HL-60/S4 treated with retinoic acid at 250 ng/mL for 4 days and 3 days (cell line): ENCODE measurements around the gene TMEM63C.
"Not testable (repeated sequence)": the region's sequence is repeated elsewhere in the genome, so short reads cannot be mapped to it uniquely, and the experiment has no call there.

Source experiments
- in situ Hi-C: fragments of 300-500 bp; cut with MboI; formaldehyde crosslinking; loops from 2 replicates; pipeline ENCODE4 v1.7.0; 2022; ENCODE audit warnings: low sequenced_read_pairs

The TMEM63C gene

DNA sequence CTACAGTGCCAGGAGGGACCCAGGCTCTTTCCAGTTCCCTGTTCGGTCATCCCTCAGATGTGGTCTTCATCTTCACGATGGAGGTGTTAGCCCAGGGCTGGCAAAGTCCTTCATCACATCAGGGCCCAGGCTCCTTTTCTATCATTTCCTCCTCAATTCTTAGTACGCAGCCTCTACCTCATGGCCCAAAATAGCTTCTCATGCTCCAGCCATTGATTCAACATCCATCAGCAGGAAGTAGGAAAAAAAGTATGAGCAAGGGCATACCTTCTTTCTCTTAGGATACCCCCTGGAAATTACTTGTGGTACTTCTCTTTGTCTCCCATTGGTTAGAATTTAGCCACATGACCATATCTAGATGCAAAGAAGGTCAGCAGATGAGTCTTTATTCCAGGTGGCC, 27.8 kb upstream of the TMEM63C start:
- in situ Hi-C loops = no loop called here

DNA sequence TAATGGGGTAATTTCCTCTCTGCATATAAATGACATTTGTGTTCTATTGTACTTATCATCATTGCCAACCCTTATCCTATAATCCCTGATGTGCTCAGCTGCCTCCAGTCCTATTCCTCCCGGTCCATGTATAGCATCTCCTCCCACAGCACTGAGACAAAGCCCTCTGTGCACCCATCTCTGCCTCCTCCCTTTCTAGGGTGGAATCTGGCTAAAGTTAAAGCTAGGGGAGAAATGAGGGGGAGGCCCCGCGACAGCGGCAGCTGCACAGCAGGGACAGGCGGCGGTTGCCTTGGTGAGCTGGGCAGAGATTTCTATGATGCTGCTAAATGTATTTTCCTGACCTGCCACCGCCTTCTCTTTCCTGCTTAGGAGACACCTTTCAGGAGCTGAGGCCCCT, 27.2 kb upstream of the TMEM63C start:
- in situ Hi-C loops = no loop called here

DNA sequence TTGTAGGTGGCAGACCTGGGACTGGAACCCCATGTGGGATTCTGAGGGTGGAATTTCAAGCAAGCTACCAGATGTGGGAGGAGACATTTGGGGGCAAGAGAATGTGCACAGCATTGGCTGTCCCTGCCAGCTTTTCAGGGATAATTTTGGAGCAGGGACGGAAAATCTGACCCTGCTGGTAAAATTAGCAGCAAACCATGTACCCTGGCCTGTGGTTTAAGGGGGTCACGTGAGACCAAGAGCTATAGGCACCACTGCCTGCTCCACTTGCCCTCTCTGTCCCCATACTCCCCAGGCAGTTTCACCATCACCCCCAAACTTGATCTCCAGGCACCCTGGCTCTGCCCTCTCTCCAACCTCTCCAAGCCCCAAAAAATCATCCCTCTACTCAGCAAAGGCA, 26.5 kb upstream of the TMEM63C start:
- in situ Hi-C loops = no loop called here

DNA sequence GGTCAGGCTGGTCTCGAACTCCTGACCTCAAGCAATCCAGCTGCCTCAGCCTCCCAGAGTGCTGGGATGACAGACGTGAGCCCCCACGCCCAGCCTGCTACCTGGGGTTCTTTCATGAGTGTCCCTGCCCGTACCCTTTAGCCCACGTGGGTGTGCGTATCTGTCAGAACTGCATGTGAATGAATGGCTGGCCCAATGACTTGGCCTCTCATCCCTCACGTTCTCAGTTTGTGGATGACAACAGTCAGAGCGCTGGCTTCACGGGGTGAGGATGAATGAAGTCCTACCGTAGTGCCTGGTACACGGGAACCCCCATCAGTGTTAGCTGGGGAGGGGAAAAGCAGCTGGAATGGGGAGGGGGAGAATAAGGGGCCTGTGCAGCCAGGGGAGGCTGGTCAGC, 23.9 kb upstream of the TMEM63C start:
- in situ Hi-C loops = no loop called here

DNA sequence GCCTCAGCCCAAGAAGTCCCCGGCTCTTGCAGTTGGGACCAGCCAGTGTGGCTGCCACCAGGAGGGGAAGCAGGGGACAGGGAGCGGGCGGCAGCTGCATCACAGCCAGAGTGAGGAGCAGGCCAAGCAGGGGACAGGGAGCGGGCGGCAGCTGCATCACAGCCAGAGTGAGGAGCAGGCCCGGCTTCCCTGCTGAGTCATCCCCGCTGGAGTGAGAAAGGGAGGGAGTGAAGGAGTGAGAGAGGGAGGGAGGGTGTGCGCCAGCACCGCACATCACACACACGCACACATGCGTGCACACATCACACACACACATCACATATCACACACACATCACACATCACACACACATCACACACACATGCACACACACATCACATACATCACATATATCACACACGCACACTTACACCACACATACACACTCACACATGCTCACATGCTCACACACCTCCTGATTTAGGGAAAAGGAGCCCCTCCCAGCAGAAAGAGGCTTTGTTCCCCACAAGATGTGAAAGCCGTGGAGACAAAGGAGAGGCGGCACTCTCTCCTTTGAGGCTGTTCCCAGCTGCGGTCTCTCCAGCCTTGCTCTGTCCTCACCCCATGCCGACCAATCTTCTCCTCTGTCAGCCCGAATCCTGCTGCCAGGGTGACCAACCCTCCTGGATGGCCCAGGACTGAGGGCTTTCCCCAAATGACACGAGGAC, 23.3 kb upstream of the TMEM63C start:
- in situ Hi-C loops = no loop called here

DNA sequence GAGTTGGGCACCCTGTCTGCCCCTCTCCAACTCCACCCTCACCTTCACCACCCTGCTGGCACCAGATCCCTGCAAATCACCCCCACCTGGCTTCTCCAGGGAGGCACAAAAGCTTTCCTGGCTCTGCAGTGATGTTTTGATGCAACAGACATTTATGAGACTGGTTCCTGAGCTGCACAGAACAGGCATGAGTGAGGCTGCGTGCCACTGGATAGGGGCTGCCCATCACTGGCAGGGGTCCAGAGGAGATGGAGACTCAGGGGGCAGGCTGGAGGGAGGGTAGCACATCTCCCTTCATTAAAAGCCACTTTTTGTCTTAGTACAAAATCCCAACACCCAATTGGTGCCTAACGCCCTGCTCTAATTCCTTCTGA, 22.7 kb upstream of the TMEM63C start:
- in situ Hi-C loops = no loop called here

DNA sequence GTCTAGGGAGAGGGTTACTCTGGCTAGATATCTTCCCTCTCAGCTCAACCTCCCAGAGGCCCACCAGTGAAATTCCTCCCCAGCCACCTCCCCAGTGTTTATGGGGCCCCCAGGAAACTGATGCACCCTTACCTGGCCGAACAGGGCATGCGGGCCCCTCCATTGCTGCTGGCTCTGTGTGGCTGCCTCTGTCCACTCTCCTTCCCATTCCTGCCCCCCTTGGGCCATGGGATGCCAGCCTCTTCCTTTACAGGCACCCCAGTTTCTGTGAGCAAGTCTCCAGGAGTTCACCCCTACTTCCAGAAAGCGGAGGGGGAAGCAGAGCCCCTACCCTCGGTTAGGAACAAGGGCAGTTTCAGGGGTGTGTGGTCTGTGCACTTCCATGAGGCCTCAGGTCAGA, 20.6 kb upstream of the TMEM63C start:
- in situ Hi-C loops = no loop called here

DNA sequence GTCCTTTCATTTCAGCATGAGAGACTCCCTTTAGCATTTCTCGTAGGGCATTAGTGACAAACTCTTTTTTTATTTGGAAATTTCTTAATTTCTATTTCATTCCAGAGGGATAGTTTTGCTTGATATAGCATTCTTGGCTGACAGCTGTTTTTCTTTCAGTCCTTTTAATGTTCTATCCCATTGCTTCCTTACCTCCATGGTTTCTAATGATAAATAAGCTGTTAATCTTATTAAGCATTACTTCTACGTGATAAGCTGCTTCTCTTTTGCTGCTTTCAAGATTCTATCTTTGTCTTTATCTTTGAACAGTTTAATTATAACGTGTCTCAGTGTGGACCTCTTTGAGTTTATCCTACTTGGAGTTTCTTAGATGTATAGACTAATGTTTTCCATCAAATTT, 11.6 kb upstream of the TMEM63C start:
- in situ Hi-C loops = no loop called here

DNA sequence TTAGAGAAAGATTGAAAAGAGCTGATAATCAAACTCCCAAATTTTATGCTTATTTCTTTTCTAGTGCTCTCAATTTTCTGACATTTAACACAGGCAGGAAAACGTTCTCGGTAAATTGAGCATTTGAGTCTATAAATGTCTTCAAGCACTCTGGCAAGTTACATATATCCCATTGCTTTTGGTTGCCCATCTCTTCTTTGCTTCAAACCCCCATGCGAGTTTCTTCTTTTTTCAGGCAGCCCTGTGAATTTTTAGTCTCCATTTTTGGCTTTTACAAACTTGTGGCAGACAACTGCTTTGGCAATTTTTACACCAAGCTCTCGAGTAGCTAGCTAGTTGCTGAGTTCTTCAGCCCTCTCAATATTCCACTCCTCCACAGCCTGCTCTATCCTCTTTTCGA, 8.7 kb upstream of the TMEM63C start:
- in situ Hi-C loops = no loop called here

DNA sequence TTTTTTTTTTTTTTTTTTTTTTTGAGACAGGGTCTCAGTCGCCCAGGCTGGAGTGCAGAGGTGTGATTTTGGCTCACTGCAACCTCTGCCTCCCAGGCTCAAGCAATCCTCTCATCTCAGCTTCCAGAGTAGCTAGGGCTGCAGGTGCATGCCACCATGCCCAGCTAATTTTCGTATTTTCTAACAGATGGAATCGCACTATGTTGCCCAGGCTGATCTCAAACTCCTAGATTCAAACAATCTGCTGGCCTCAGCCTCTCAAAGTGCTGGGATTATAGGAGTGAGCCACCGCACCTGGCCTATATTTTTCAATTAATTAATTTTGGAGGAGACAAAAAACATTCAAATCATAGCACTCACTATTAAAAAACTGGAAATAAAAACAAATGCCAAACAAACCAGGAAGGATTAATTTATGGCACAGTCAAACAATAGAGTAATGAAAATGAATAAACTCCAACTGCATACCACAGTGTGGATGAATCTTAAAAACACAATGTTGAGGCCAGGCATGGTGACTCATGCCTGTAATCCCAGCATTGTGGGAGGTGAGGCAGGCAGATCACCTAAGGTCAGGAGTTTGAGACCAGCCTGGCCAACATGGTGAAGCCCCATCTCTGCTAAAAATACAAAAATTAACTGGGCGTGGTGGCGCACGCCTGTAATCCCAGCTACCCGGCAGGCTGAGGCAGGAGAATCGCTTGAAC, 7.5 kb upstream of the TMEM63C start:
- in situ Hi-C loops = not testable (repeated sequence)

DNA sequence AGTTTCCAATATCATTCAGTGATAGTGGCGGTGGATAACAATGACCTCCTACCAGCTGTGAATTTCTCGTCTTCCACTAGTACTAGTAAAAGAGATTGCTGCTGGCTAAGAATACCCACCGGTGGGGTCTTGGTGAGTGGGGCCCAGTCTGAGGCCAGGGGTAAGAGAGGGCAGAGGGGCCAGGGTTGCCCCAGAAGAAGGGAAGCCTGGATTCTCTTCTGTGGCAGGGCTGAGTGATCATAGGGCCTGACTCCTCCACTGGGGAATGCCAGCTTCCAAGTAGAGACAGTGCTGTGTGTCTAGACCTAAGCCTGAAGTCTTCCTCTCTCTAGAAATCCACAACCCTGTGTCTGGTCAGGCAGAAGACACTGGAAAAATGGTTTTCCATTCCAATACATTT, 5.8 kb upstream of the TMEM63C start:
- in situ Hi-C loops = no loop called here

DNA sequence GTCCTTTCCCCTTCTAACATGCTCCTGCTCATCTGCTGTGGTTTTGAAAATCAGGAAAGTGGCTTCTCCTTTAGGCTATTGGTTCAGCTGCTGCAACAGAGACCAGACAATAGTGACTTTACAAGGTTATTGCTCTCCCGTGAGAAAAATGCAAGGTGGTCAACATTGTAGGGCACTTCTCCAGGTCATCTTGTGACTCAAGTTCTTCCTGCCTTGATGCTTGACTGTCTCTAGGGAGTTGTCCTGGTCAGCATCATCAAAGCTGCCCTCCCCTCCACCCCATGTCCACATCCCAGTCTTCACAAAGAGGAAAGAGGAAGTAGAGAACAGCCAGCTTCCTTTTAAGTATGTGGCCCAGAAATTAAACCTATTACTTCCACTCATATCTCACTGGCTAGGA, 3.9 kb upstream of the TMEM63C start:
- in situ Hi-C loops = no loop called here

DNA sequence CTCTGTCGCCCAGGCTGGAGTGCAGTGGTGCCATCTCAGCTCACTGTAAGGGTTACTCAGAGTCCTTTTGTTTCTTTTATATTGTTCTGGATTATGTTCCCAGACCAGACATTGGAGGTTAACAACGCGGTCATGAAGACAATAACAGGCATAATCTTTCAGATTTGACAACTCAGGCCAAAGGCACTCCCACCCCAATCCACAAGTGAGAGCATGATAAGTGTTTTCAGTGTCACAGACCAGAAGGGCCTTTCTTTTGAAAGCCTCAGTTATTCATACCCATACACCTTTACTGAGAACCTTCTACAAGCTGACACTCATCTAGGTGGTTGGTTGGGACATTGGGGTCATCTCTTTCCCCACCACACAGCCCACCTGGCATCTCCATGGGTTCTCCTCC, 2.9 kb upstream of the TMEM63C start:
- in situ Hi-C loops = no loop called here

DNA sequence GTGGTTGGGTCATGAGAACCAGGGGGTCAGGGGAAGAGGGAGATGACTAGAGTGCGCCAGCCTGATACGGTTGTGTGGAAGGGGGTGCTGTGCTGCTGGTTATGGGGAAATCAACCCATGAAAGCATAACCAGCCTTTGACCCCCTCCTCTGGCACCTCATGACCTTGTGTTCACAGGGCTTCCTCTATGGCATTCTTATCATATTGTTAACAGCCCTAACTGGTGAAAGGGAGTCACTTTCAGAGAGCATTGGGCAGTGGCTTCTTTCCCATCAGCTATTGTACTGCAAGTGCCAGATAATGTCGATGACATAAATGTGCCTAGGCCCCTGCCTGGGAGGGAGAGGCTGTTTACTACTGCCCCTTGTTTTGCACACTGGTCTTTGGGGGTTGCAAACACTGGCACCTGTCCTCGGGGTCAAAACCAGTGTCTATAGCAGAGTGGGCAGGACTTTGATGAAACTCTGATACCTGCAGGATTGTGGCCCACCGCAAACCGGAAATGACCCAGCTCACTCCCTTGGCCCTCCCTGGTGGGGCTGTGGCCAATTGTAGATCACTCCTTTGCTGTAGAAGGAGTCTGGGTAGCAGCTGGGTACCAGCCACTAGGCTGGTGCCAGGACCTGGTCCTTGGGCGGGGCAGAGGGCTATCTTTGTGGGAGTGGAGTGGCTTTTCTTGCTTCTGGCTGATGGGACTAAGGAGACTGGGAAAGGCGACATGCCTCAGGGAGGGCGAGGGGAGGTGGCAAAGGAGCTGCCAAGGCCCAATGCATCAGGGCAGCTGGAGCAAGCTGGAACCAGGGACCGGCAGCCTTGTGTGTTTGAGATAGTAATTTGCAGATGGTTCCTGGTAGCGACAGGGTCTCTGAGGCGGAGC, 634 bp upstream of the TMEM63C start:
- in situ Hi-C loops = no loop called here

DNA sequence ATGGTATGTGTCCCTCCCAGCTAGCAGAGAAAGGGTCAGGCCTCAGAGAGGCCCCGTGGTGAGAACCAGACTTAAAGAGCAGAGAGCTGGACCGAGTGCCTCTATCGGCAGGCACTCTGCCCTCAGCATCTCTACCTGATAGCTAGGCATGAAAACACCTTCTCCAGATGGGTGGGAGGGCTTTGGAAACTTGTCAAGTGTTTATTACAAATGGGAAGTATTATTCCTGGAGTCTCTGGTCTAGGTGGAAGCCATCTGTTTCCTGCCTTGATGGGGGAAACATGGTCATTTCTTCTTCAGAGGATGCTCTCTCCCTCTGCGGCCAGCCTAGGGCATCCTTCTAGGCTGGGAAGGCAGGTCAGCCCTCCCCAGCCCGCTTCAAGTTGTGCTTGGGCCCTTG, 2.3 kb downstream of the TMEM63C start:
- in situ Hi-C loops = no loop called here

DNA sequence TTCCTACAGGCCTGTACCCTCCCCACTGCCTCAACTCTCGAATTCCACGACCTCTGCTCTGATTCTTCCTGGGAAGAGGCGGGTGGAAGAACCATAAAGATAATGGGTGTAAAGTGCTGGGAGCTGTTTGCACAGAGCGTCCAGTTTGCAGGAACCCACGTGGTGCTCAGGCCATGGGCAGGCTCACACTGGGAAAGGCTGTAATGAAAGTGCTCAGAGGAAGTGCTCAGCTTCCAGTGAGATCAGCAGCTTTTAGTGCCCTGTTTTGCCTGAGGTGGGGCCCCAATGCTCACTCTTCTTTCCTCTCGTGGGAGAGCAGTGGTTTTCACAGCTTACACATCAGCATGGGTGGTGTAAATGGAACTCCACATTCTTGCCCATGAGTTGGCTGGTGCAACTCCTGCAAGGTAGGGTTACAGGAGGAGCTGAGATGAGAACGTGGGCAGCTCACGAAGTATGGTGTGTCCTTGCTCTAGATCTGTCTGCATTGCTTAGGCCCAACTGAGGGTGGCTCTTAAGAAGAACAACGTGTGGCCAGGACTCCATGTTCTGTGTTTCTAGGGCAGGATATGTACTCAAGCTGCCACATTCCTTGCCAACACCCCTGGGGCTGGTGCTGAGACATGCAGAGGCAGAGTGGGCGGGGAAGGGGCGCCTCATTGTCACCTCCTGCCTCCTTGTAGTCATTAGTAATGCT, 2.9 kb downstream of the TMEM63C start:
- in situ Hi-C loops = no loop called here

DNA sequence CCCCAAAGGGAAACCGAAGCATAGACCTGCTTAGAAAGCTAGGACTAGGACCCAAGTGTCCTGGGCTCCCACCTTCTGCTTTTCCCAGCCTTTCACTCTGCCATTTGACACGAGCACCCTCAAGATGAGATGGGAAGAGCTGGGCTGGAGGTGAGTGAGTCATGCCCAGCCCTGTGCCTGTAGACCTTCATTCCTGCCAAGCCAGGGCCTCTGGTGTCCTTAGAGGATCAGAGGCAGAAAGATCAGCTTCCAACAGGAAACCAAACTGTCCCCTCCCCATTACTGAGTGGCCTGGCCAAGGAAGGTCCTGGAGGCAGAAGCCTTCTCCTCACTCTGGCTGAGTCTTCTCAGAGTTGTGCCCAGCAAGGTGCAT, 3.5 kb downstream of the TMEM63C start:
- in situ Hi-C loops = no loop called here

DNA sequence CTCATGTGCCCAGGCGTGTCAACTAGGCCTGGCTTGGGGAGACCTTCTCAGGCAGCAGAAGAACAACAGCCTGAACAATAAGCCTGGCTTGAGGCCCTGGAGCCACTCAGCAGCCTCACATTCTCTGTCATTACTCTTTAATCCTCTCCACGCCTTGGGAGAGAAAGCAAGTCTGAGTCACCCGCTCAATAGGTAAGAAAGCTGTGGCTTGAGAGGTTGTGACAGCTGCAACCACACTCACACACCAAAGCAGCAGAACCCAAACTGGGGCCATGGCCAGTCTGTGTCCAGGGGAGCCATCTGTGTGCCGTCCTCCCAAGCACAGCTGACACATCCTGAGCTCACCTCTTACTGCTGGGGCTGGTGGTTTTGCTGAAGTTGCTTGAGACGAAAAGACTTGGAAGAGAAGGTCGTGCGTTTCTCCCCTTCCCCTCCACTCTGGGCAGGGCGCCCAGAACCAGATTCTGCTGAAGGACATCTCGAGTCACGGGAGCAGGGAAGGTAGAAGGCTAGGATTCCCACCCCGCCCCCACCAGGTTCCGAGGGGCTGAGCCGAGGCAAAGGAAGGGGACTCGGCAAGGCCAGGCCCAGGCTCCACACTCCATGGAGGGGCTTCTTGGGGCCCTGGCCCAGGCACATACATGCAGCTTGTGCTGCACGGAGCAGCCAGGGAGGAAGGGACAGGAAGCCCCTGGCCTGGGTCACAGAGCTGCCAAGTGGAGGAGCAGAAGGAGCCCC, 5.5 kb downstream of the TMEM63C start:
- in situ Hi-C loops = no loop called here

DNA sequence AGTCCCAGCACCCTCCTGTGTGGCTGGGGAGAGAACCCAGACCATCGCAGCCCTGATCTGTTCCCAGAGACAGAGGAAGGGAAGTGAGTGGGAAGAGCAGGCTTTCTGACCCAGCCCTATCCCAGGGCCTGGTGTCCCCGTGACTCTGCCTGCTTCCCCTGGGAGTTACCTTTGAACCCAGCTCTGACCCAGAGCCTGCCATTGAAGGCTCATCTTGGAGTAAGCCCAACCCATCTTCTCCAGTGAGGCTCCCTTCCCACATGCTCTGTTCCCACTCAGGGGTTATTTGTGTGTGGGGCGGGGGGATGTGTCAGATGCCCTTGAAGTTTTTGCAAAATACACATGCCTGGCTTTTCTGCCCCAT, 6.0 kb downstream of the TMEM63C start:
- in situ Hi-C loops = no loop called here

DNA sequence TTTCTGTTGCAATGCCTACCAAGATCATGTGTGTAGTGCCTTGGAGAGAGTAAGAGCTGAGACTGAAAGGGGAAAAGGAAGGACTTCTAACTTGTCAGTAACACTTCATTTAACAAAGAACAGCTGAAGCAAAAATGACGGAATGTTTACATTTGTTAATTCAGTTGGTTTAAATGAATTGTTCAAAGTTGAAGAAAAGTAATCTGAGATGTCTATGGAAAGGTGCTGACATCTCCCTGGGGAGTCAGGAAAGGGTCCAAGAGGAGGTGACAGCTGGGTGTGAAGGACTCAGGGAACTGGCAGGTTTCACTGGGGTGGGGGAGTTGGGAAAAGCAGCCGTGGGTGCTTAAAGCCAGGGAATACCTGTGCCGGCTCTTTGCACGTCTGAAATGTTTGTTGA, 7.9 kb downstream of the TMEM63C start:
- in situ Hi-C loops = no loop called here

DNA sequence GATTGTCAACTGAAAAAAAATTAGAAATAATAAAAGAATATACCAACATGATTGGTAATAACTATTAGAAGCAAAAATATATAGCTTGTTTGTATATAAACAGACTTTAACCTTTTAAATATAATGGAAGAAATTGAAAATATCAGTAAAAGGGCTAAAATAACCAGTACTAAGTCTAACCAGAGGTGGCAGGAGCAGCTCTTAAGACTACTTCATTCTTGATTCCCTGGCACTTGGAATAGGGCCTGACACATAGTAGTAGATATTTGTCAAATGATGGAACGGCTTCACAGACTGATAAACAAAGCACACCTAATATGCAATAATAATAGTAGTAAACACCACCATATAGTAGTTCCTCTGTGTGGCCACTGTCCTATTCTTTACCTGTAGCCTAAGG, 9.4 kb downstream of the TMEM63C start:
- in situ Hi-C loops = no loop called here
